ENCODE results near the gene TRIM65.
A peak's percentile ranks its signal among the peaks of the same experiment; 100 is the strongest.
"Not testable (repeated sequence)": the region's sequence is repeated elsewhere in the genome, so short reads cannot be mapped to it uniquely, and the experiment has no call there.

TRIM65 gene

GRCh38 chr17:75895370-75896155 is 1.2 kb downstream of the TRIM65 start:
- Histone ChIP-seq H3K36me3 (ENCODE audit: insufficient read depth, low read length) (peaks cover 44% of the 10 kb centered on the region), H3K27me3 (ENCODE audit: insufficient read depth, low read length) (no peaks in the 10 kb centered on the region), H3K9me3 (ENCODE audit: insufficient read depth, low read depth, low read length) (no peaks in the 10 kb centered on the region), H3K9ac (ENCODE audit: low read depth, low read length) (peak overlapping the region; percentile 96), H3K4me3 (ENCODE audit: low read length) (peak overlapping the region; percentile 95), H3K27ac (ENCODE audit: low read depth, low read length) (no peak overlapping the region), H3K4me1 (ENCODE audit: insufficient read depth, low read length) (peaks cover 17% of the 10 kb centered on the region; the same call in 1 of the 2 replicates)
- WGBS = 25% methylated on average over 28 of the region's 28 CpGs

- H3K27ac ChIP-seq (ENCODE audit: low read depth, low read length) = no peak overlapping the region
- peaks cover 43% of the 10 kb centered on the region for H3K36me3 ChIP-seq (ENCODE audit: insufficient read depth, low read length)
- H3K4me3 ChIP-seq (ENCODE audit: low read length) = no peak overlapping the region
- peaks cover 17% of the 10 kb centered on the region; the same call in 1 of the 2 replicates for H3K4me1 ChIP-seq (ENCODE audit: insufficient read depth, low read length)
- no peaks in the 10 kb centered on the region for H3K27me3 ChIP-seq (ENCODE audit: insufficient read depth, low read length)
- no peaks in the 10 kb centered on the region for H3K9me3 ChIP-seq (ENCODE audit: insufficient read depth, low read depth, low read length)
- WGBS = 79% methylated on average over 22 of the region's 22 CpGs
- 0 out of 2 replicates have a peak overlapping the region, but pooled peaks have one; percentile 3 for H3K9ac ChIP-seq (ENCODE audit: low read depth, low read length)
Measured at GRCh38 chr17:75894049-75894733, 2.6 kb downstream of the TRIM65 start.

- H3K4me3 ChIP-seq (ENCODE audit: low read length) = no peak overlapping the region
- peaks cover 36% of the 10 kb centered on the region for H3K36me3 ChIP-seq (ENCODE audit: insufficient read depth, low read length)
- WGBS = 94% methylated on average over 18 of the region's 18 CpGs
- H3K27ac ChIP-seq (ENCODE audit: low read depth, low read length) = no peak overlapping the region
- H3K27me3 ChIP-seq (ENCODE audit: insufficient read depth, low read length) = no peaks in the 10 kb centered on the region
- H3K9ac ChIP-seq (ENCODE audit: low read depth, low read length) = no peak overlapping the region
- H3K9me3 ChIP-seq (ENCODE audit: insufficient read depth, low read depth, low read length) = no peaks in the 10 kb centered on the region
- H3K4me1 ChIP-seq (ENCODE audit: insufficient read depth, low read length) = peaks cover 17% of the 10 kb centered on the region; the same call in 1 of the 2 replicates
Measured at GRCh38 chr17:75893305-75894048, 3.3 kb downstream of the TRIM65 start.

- no peak overlapping the region for H3K4me3 ChIP-seq (ENCODE audit: low read length)
- H3K9ac ChIP-seq (ENCODE audit: low read depth, low read length) = no peak overlapping the region
- no peaks in the 10 kb centered on the region for H3K27me3 ChIP-seq (ENCODE audit: insufficient read depth, low read length)
- peaks cover 17% of the 10 kb centered on the region; the same call in 1 of the 2 replicates for H3K4me1 ChIP-seq (ENCODE audit: insufficient read depth, low read length)
- WGBS = 88% methylated on average over 16 of the region's 16 CpGs
- H3K27ac ChIP-seq (ENCODE audit: low read depth, low read length) = no peak overlapping the region
- H3K9me3 ChIP-seq (ENCODE audit: insufficient read depth, low read depth, low read length) = no peaks in the 10 kb centered on the region
- peaks cover 36% of the 10 kb centered on the region for H3K36me3 ChIP-seq (ENCODE audit: insufficient read depth, low read length)
Measured at GRCh38 chr17:75892556-75893224, 4.1 kb downstream of the TRIM65 start.

- Histone ChIP-seq H3K36me3 (ENCODE audit: insufficient read depth, low read length) (peaks cover 36% of the 10 kb centered on the region), H3K4me1 (ENCODE audit: insufficient read depth, low read length) (peaks cover 11% of the 10 kb centered on the region; the same call in 1 of the 2 replicates), H3K4me3 (ENCODE audit: low read length) (no peak overlapping the region), H3K9ac (ENCODE audit: low read depth, low read length) (no peak overlapping the region), H3K27me3 (ENCODE audit: insufficient read depth, low read length) (no peaks in the 10 kb centered on the region), H3K27ac (ENCODE audit: low read depth, low read length) (no peak overlapping the region), H3K9me3 (ENCODE audit: insufficient read depth, low read depth, low read length) (no peaks in the 10 kb centered on the region)
- WGBS = 92% methylated on average over 32 of the region's 32 CpGs
Measured at GRCh38 chr17:75891605-75892555, 4.9 kb downstream of the TRIM65 start.

GRCh38 chr17:75891022-75891604 is 5.6 kb downstream of the TRIM65 start:
- Histone ChIP-seq H3K4me3 (ENCODE audit: low read length) (no peak overlapping the region), H3K9ac (ENCODE audit: low read depth, low read length) (no peak overlapping the region), H3K27me3 (ENCODE audit: insufficient read depth, low read length) (no peaks in the 10 kb centered on the region), H3K36me3 (ENCODE audit: insufficient read depth, low read length) (peaks cover 36% of the 10 kb centered on the region), H3K4me1 (ENCODE audit: insufficient read depth, low read length) (peaks cover 11% of the 10 kb centered on the region; the same call in 1 of the 2 replicates), H3K9me3 (ENCODE audit: insufficient read depth, low read depth, low read length) (no peaks in the 10 kb centered on the region), H3K27ac (ENCODE audit: low read depth, low read length) (no peak overlapping the region)
- WGBS = 97% methylated on average over 31 of the region's 31 CpGs

- Histone ChIP-seq H3K9ac (ENCODE audit: low read depth, low read length) (no peak overlapping the region), H3K27me3 (ENCODE audit: insufficient read depth, low read length) (no peaks in the 10 kb centered on the region), H3K36me3 (ENCODE audit: insufficient read depth, low read length) (peaks cover 36% of the 10 kb centered on the region), H3K4me3 (ENCODE audit: low read length) (no peak overlapping the region), H3K4me1 (ENCODE audit: insufficient read depth, low read length) (no peaks in the 10 kb centered on the region), H3K27ac (ENCODE audit: low read depth, low read length) (no peak overlapping the region), H3K9me3 (ENCODE audit: insufficient read depth, low read depth, low read length) (no peaks in the 10 kb centered on the region)
- WGBS = 91% methylated on average over 6 of the region's 6 CpGs
Measured at GRCh38 chr17:75889454-75889853, 7.3 kb downstream of the TRIM65 start.

- peaks cover 36% of the 10 kb centered on the region for H3K36me3 ChIP-seq (ENCODE audit: insufficient read depth, low read length)
- H3K9me3 ChIP-seq (ENCODE audit: insufficient read depth, low read depth, low read length) = no peaks in the 10 kb centered on the region
- H3K9ac ChIP-seq (ENCODE audit: low read depth, low read length) = no peak overlapping the region
- H3K27me3 ChIP-seq (ENCODE audit: insufficient read depth, low read length) = no peaks in the 10 kb centered on the region
- no peak overlapping the region for H3K27ac ChIP-seq (ENCODE audit: low read depth, low read length)
- no peaks in the 10 kb centered on the region for H3K4me1 ChIP-seq (ENCODE audit: insufficient read depth, low read length)
- 92% methylated on average over 4 of the region's 6 CpGs for WGBS
- H3K4me3 ChIP-seq (ENCODE audit: low read length) = no peak overlapping the region
Measured at GRCh38 chr17:75888484-75888883, 8.3 kb downstream of the TRIM65 start.

- H3K9me3 ChIP-seq (ENCODE audit: insufficient read depth, low read depth, low read length); H3K27ac ChIP-seq (ENCODE audit: low read depth, low read length); H3K27me3 ChIP-seq (ENCODE audit: insufficient read depth, low read length); H3K4me1 ChIP-seq (ENCODE audit: insufficient read depth, low read length); H3K4me3 ChIP-seq (ENCODE audit: low read length); H3K9ac ChIP-seq (ENCODE audit: low read depth, low read length): not testable (repeated sequence)
- H3K36me3 ChIP-seq (ENCODE audit: insufficient read depth, low read length) = peaks cover 16% of the 10 kb centered on the region
- 89% methylated on average over 9 of the region's 9 CpGs for WGBS
Measured at GRCh38 chr17:75885860-75886259, 10.9 kb downstream of the TRIM65 start.

- H3K27me3 ChIP-seq (ENCODE audit: insufficient read depth, low read length) = no peaks in the 10 kb centered on the region; the same call in 1 of the 2 replicates
- H3K9ac ChIP-seq (ENCODE audit: low read depth, low read length) = no peak overlapping the region
- no peak overlapping the region for H3K27ac ChIP-seq (ENCODE audit: low read depth, low read length)
- H3K9me3 ChIP-seq (ENCODE audit: insufficient read depth, low read depth, low read length) = no peaks in the 10 kb centered on the region
- no peaks in the 10 kb centered on the region for H3K4me1 ChIP-seq (ENCODE audit: insufficient read depth, low read length)
- H3K4me3 ChIP-seq (ENCODE audit: low read length) = no peak overlapping the region
- WGBS = 94% methylated on average over 8 of the region's 8 CpGs
- peaks cover 11% of the 10 kb centered on the region for H3K36me3 ChIP-seq (ENCODE audit: insufficient read depth, low read length)
Measured at GRCh38 chr17:75885431-75885830, 11.3 kb downstream of the TRIM65 start.
